GM19467 (cell line): ENCODE measurements around the gene ACADS.

Source experiments
- ATAC-seq: cut with Tn5 transposase; IDR thresholded peaks from one replicate; pipeline ENCODE4 v1.9.1; 2021; ENCODE audit warnings: mild to moderate bottlenecking, moderate library complexity; ENCODE audit not compliant: unreplicated experiment

Gene ACADS

DNA sequence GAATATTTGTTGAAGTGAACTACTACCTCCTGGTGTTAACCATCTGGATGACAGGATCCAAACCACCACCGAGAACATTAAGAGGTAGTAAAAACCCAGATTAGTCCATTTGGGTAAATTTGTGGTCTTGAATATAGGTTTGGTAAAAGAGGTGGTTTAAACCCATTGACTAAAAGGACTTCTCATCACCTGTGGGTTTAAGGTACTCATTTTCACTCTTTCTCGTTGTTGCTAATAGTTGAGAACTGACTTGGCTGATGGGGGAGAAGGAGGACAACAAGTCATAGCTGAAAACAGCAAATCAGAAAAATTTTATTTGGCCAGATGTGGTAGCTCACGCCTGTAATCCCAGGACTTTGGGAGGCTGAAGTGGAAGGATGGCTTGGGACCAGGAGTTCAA, 59.2 kb downstream of the ACADS start:
- ATAC-seq: no peak

DNA sequence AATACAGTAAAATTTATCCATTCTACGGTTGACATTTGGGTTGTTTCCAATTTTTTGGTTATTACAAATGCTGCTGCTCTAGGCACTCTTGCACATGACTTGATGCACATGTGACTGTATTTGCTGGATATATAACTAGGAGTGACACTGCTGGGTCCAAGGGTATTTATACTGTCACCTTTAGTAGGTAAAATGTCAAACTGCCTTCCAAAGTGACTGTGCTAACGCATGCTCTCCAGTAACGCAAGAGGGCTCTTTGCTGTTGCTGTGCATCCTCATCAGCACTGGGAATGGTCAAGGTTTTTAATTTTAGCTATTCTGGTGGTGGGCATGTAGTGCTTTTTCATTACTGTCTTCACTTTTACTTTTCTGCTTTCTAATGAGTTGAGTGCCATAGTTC, 62.3 kb downstream of the ACADS start:
- no peak for ATAC-seq
